BJ (cell line): Measurements from ENCODE around the gene ACSF2. TPM values are rescaled to one million over a fixed set of nuclear protein-coding genes. Genes with fewer than 3 reads are reported as not detected.

Experiments used
- CTCF ChIA-PET: fragments of 350-600 bp; formaldehyde crosslinking; extraction: SDS; loops from one replicate; lab custom pipeline; 2021; ENCODE audit warnings: antibody characterized with exemption, inconsistent platforms; lab: Yijun Ruan, JAX
- POLR2A ChIA-PET: fragments of 300-600 bp; sonication (Branson Sonifier 250); formaldehyde crosslinking; extraction: SDS; loops from one replicate; lab custom pipeline; 2021; ENCODE audit warnings: antibody characterized with exemption; lab: Charles Lee
- DNase-seq: peaks from one replicate; pipeline ENCODE4 v3.0.0-alpha.2; 2011; ENCODE audit warnings: low read depth
- H3K27me3 ChIP-seq: 2 replicates; pipeline ENCODE4 v1.6.0; 2011; ENCODE audit warnings: low read length; ENCODE audit not compliant: control insufficient read depth, insufficient read depth
- H3K36me3 ChIP-seq: 2 replicates; pipeline ENCODE4 v1.5.1; 2011; ENCODE audit warnings: low read length; ENCODE audit not compliant: control insufficient read depth, insufficient read depth
- H3K4me3 ChIP-seq: 2 replicates; pipeline ENCODE4 v1.5.1; 2011; ENCODE audit warnings: low read depth, mild to moderate bottlenecking, control low read depth, low read length
- polyA plus RNA-seq: library from polyadenylated mRNA; depleted of rRNA; stranded (reverse); fragments of >200 nt; gene quantifications from 2 replicates; pipeline ENCODE4 v1.2.3, GENCODE V29; 2011
- TF ChIP-seq, protein P1 (sequence below): IDR thresholded peaks from 2 replicates; pipeline ENCODE4 v1.5.1; 2011; ENCODE audit warnings: low read depth, mild to moderate bottlenecking, control low read depth, inconsistent platforms, low read length, moderate library complexity; ENCODE audit not compliant: insufficient read depth

The ACSF2 gene
- polyA plus RNA-seq, 1 experiment, result 25.4 TPM

DNA sequence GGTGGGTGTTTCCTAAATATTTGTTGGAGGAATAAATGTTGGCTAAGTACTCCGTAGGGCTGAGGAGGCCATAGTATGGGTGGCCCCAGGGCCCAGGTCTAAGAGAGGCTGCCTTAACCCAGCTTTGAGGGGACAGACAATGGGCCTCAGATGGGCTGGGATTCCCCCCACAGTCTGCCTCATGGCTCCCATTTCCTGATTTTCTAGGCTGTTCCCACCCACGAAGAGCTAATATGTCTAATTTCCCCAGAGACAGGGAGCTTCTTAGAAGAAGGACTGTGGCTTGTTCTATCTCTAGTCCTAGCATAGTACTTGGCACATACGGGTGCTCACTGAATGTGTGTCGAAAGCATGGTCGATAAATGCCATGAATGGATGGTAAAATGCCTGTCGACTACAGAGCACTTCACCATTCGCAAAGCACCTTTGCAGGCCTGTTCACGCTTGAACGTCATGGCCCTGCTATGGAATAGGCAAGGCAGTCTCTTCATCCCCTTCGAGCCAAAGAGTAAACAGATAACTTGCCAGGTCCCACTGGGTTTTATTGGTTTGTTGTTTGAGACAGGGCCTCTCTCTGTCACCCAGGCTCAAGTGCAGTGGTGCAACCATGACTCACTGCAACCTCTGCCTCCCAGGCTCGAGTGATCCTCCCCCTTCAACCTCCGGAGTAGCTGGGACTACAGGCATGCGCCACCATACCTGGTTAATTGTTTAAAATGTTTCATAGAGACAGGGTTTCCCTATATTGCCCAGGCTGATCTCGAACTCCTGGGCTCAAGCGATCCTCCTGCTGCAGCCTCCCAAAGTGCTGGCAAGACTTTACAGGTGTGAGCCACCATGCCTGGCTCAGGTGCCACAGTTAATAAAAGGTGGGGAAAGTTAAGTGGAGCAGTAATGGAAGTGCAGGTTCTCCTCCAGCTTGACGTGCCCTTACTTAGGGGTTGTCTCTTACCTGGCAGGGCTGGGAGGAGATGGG is 33.0 kb downstream of the ACSF2 start:
- CTCF ChIA-PET, result interaction anchor here (0.9 to 1.2 kb wide), 3 partner anchors 20 to 62 kb away, joined by 3 to 5 read pairs (median 3); partner anchors contain the start of gene LRRC59
- no peaks in the 10 kb centered on the region; the same call in none of the 2 replicates for H3K36me3 ChIP-seq
- TF ChIP-seq, protein P1, sequence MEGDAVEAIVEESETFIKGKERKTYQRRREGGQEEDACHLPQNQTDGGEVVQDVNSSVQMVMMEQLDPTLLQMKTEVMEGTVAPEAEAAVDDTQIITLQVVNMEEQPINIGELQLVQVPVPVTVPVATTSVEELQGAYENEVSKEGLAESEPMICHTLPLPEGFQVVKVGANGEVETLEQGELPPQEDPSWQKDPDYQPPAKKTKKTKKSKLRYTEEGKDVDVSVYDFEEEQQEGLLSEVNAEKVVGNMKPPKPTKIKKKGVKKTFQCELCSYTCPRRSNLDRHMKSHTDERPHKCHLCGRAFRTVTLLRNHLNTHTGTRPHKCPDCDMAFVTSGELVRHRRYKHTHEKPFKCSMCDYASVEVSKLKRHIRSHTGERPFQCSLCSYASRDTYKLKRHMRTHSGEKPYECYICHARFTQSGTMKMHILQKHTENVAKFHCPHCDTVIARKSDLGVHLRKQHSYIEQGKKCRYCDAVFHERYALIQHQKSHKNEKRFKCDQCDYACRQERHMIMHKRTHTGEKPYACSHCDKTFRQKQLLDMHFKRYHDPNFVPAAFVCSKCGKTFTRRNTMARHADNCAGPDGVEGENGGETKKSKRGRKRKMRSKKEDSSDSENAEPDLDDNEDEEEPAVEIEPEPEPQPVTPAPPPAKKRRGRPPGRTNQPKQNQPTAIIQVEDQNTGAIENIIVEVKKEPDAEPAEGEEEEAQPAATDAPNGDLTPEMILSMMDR, result no peak
- H3K27me3 ChIP-seq, result no peaks in the 10 kb centered on the region
- POLR2A ChIA-PET, result interaction anchor here (0.6 kb wide), 1 partner anchor 12 kb away, joined by 4 read pairs; no protein-coding TSS in a partner anchor
- H3K4me3 ChIP-seq, result no peak overlapping the region
- DNase-seq, result no peak

DNA sequence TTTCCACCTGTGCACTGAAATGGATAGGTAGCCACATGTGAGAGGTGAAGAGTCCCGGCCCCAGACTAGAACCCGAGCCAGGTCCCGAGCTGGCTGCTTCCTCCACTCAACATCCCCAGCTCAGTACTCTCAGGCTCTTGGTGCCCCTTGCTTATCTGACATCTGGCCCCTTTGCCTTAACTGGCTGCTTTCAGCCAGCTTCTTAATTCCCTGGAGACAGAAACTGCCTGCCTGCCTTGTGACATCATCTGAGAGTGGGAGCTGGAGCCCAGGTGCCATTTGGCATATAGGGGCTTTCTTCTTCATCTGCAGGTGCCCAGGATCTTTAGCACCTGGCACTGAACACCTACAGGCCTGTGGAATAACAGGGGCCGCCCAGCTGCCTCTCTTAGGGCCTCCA is 33.7 kb downstream of the ACSF2 start:
- no peak for DNase-seq

DNA sequence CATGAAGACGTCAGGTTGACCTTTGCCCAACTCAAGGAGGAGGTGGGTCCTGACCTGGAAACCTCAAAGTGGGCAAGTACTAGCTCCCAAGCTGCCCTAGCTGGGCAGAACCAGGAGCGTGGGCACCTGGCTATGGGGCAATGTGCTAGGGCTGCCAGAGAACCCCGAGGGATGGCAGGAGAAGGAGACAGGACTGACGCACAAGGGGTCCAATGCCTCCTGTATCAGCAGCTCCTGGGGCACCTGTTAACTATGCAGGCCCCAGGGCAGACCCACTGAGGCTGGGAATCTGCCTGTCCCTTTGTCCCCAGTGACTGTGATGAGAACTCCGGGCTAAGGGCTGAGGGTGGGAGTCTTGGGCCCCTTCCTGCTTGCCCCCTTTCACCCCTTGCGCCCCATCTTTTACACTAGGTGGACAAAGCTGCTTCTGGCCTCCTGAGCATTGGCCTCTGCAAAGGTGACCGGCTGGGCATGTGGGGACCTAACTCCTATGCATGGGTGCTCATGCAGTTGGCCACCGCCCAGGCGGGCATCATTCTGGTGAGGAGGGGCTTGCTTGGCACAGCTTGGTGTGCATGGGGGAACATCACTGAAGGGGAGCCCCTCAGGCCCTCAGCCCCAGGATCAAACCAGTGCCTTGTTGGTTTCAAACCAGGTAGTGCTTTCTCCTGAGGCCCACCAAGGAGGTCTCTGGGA is 35.0 kb downstream of the ACSF2 start:
- Histone ChIP-seq H3K27me3 (no peaks in the 10 kb centered on the region), H3K4me3 (no peak overlapping the region), H3K36me3 (no peaks in the 10 kb centered on the region; the same call in none of the 2 replicates)
- TF ChIP-seq, protein P1, result no peak
- POLR2A ChIA-PET, result no interaction called here
- CTCF ChIA-PET, result no interaction called here
- no peak for DNase-seq

More for the DNA sequence above, 33.7 kb downstream of the ACSF2 start:
- Histone ChIP-seq H3K4me3 (no peak overlapping the region), H3K27me3 (no peaks in the 10 kb centered on the region), H3K36me3 (no peaks in the 10 kb centered on the region; the same call in none of the 2 replicates)
- TF ChIP-seq, protein P1, result no peak
- CTCF ChIA-PET, result interaction anchor here (1.0 kb wide), 1 partner anchor 61 kb away, joined by 3 read pairs; no protein-coding TSS in a partner anchor
- POLR2A ChIA-PET, result no interaction called here

- ChIA-PET CTCF (no interaction called here), POLR2A (no interaction called here)
- TF ChIP-seq, protein P1, result no peak
- H3K36me3 ChIP-seq, result no peaks in the 10 kb centered on the region; the same call in none of the 2 replicates
- H3K27me3 ChIP-seq, result no peaks in the 10 kb centered on the region; the same call in 1 of the 2 replicates
- H3K4me3 ChIP-seq, result no peak overlapping the region
- no peak for DNase-seq
These were observed 35.6 kb downstream of the ACSF2 start for GRCh38 chr17:50461550-50462132.
